ENCODE results near the gene RPL28. TPM values are rescaled to one million over a fixed set of nuclear protein-coding genes. Genes with fewer than 3 reads are reported as not detected.

Gene RPL28
- total RNA-seq, 1 experiment from 2014 or later, result 2,505 TPM

DNA sequence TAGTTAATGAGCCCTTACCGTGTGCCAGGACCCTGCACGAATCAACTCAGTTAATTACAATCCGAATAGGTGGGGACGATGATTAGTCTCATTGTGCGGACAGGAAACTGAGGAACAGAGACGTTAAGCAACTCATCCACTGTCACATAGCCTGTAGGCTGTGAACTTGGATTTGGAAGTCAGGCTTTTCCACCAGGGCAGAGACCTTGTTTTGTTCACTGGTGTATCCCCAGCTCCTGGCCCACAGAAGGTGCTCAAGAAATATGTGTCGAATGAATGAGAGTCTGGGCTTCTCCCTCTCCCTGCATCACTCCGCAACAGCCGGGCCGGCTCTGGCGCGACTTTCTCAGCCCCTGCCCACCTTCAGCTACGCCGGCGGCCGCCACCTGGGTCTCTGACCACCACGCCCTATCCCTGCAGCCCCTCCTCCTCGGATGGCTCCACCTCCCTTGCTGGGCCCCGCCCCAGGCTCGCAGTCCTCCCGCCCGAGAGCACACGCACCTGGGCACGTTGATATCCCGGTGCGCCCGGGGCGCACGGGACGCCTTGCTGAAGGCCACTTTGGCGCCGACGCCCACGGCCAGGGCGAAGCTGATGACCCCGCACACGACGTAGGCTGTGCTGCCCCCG, 56.1 kb downstream of the RPL28 start (continued):
- TF ChIP-seq RORB (CRISPR knock-in tag; IDR thresholded peaks at IDR 0.05) (no peak), NFATC4 (CRISPR knock-in tag; IDR thresholded peaks at IDR 0.05) (no peak), EMX1 (CRISPR knock-in tag; IDR thresholded peaks at IDR 0.05) (no peak), ZSCAN18 (CRISPR knock-in tag; IDR thresholded peaks at IDR 0.05) (no peak), FOXK1 (CRISPR knock-in tag; IDR thresholded peaks at IDR 0.05) (no peak), ELF4 (CRISPR knock-in tag; IDR thresholded peaks at IDR 0.05; ENCODE audit: low read depth) (no peak), ZNF416 (CRISPR knock-in tag; IDR thresholded peaks at IDR 0.05) (no peak), GABPB1 (CRISPR knock-in tag; IDR thresholded peaks at IDR 0.05) (no peak), ETV6 (CRISPR knock-in tag; IDR thresholded peaks at IDR 0.05) (no peak), IRF2 (CRISPR knock-in tag; IDR thresholded peaks at IDR 0.05; ENCODE audit: borderline replicate concordance, low read depth) (no peak)
- TF ChIP-seq, protein P1, sequence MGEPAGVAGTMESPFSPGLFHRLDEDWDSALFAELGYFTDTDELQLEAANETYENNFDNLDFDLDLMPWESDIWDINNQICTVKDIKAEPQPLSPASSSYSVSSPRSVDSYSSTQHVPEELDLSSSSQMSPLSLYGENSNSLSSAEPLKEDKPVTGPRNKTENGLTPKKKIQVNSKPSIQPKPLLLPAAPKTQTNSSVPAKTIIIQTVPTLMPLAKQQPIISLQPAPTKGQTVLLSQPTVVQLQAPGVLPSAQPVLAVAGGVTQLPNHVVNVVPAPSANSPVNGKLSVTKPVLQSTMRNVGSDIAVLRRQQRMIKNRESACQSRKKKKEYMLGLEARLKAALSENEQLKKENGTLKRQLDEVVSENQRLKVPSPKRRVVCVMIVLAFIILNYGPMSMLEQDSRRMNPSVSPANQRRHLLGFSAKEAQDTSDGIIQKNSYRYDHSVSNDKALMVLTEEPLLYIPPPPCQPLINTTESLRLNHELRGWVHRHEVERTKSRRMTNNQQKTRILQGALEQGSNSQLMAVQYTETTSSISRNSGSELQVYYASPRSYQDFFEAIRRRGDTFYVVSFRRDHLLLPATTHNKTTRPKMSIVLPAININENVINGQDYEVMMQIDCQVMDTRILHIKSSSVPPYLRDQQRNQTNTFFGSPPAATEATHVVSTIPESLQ (CRISPR knock-in tag; IDR thresholded peaks at IDR 0.05), result no peak
- TF ChIP-seq, protein P2, sequence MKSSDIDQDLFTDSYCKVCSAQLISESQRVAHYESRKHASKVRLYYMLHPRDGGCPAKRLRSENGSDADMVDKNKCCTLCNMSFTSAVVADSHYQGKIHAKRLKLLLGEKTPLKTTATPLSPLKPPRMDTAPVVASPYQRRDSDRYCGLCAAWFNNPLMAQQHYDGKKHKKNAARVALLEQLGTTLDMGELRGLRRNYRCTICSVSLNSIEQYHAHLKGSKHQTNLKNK (CRISPR knock-in tag; IDR thresholded peaks at IDR 0.05), result no peak
- TF ChIP-seq, protein P3, sequence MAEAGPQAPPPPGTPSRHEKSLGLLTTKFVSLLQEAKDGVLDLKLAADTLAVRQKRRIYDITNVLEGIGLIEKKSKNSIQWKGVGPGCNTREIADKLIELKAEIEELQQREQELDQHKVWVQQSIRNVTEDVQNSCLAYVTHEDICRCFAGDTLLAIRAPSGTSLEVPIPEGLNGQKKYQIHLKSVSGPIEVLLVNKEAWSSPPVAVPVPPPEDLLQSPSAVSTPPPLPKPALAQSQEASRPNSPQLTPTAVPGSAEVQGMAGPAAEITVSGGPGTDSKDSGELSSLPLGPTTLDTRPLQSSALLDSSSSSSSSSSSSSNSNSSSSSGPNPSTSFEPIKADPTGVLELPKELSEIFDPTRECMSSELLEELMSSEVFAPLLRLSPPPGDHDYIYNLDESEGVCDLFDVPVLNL (CRISPR knock-in tag; IDR thresholded peaks at IDR 0.05; ENCODE audit: borderline replicate concordance, low read depth), result no peak
- TF ChIP-seq, protein P4, sequence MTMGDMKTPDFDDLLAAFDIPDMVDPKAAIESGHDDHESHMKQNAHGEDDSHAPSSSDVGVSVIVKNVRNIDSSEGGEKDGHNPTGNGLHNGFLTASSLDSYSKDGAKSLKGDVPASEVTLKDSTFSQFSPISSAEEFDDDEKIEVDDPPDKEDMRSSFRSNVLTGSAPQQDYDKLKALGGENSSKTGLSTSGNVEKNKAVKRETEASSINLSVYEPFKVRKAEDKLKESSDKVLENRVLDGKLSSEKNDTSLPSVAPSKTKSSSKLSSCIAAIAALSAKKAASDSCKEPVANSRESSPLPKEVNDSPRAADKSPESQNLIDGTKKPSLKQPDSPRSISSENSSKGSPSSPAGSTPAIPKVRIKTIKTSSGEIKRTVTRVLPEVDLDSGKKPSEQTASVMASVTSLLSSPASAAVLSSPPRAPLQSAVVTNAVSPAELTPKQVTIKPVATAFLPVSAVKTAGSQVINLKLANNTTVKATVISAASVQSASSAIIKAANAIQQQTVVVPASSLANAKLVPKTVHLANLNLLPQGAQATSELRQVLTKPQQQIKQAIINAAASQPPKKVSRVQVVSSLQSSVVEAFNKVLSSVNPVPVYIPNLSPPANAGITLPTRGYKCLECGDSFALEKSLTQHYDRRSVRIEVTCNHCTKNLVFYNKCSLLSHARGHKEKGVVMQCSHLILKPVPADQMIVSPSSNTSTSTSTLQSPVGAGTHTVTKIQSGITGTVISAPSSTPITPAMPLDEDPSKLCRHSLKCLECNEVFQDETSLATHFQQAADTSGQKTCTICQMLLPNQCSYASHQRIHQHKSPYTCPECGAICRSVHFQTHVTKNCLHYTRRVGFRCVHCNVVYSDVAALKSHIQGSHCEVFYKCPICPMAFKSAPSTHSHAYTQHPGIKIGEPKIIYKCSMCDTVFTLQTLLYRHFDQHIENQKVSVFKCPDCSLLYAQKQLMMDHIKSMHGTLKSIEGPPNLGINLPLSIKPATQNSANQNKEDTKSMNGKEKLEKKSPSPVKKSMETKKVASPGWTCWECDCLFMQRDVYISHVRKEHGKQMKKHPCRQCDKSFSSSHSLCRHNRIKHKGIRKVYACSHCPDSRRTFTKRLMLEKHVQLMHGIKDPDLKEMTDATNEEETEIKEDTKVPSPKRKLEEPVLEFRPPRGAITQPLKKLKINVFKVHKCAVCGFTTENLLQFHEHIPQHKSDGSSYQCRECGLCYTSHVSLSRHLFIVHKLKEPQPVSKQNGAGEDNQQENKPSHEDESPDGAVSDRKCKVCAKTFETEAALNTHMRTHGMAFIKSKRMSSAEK (CRISPR knock-in tag; IDR thresholded peaks at IDR 0.05; ENCODE audit: borderline replicate concordance), result no peak
- TF ChIP-seq, protein P5, sequence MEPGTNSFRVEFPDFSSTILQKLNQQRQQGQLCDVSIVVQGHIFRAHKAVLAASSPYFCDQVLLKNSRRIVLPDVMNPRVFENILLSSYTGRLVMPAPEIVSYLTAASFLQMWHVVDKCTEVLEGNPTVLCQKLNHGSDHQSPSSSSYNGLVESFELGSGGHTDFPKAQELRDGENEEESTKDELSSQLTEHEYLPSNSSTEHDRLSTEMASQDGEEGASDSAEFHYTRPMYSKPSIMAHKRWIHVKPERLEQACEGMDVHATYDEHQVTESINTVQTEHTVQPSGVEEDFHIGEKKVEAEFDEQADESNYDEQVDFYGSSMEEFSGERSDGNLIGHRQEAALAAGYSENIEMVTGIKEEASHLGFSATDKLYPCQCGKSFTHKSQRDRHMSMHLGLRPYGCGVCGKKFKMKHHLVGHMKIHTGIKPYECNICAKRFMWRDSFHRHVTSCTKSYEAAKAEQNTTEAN (CRISPR knock-in tag; IDR thresholded peaks at IDR 0.05), result 0 out of 2 replicates have a peak, but pooled peaks have one; percentile 44
- TF ChIP-seq, protein P6, sequence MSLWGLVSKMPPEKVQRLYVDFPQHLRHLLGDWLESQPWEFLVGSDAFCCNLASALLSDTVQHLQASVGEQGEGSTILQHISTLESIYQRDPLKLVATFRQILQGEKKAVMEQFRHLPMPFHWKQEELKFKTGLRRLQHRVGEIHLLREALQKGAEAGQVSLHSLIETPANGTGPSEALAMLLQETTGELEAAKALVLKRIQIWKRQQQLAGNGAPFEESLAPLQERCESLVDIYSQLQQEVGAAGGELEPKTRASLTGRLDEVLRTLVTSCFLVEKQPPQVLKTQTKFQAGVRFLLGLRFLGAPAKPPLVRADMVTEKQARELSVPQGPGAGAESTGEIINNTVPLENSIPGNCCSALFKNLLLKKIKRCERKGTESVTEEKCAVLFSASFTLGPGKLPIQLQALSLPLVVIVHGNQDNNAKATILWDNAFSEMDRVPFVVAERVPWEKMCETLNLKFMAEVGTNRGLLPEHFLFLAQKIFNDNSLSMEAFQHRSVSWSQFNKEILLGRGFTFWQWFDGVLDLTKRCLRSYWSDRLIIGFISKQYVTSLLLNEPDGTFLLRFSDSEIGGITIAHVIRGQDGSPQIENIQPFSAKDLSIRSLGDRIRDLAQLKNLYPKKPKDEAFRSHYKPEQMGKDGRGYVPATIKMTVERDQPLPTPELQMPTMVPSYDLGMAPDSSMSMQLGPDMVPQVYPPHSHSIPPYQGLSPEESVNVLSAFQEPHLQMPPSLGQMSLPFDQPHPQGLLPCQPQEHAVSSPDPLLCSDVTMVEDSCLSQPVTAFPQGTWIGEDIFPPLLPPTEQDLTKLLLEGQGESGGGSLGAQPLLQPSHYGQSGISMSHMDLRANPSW (CRISPR knock-in tag; conservative IDR thresholded peaks at IDR 0.05; ENCODE audit: low read depth), result no peak
- TF ChIP-seq, protein P7, sequence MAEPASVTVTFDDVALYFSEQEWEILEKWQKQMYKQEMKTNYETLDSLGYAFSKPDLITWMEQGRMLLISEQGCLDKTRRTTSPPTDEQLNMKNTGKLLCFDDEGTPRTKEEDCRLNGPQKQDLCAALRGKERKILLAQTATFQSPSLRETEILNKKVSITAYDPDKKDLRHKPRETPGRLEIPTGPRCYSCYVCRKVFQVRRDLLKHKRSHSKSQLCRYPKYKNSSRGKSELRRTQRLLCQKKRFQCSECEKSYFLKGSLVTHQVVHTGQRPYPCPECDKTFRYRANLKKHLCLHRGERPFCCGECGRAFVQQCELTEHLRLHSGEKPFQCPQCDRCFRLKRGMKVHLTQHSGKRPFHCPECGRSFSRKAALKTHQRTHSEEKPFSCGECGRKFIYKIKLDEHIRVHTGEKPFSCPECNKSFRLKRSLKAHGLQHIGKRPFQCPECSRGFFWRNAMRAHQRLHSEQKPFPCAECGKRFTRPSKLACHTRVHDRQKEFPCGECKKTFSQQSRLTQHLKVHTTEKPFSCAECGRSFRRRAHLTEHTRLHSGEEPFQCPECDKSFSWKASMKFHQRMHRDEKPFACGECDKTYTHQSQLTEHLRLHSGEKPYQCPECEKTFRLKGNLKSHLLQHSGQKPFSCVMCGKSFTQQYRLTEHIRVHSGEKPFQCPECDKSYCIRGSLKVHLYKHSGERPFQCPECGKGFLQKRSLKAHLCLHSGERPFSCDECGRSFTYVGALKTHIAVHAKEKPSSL (CRISPR knock-in tag; conservative IDR thresholded peaks at IDR 0.05), result no peak
- TF ChIP-seq, protein P8, sequence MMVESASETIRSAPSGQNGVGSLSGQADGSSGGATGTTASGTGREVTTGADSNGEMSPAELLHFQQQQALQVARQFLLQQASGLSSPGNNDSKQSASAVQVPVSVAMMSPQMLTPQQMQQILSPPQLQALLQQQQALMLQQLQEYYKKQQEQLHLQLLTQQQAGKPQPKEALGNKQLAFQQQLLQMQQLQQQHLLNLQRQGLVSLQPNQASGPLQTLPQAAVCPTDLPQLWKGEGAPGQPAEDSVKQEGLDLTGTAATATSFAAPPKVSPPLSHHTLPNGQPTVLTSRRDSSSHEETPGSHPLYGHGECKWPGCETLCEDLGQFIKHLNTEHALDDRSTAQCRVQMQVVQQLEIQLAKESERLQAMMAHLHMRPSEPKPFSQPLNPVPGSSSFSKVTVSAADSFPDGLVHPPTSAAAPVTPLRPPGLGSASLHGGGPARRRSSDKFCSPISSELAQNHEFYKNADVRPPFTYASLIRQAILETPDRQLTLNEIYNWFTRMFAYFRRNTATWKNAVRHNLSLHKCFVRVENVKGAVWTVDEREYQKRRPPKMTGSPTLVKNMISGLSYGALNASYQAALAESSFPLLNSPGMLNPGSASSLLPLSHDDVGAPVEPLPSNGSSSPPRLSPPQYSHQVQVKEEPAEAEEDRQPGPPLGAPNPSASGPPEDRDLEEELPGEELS (CRISPR knock-in tag; IDR thresholded peaks at IDR 0.05), result peak; percentile 11; the same call in 1 of the 2 replicates
- TF ChIP-seq, protein P9, sequence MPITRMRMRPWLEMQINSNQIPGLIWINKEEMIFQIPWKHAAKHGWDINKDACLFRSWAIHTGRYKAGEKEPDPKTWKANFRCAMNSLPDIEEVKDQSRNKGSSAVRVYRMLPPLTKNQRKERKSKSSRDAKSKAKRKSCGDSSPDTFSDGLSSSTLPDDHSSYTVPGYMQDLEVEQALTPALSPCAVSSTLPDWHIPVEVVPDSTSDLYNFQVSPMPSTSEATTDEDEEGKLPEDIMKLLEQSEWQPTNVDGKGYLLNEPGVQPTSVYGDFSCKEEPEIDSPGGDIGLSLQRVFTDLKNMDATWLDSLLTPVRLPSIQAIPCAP (CRISPR knock-in tag; IDR thresholded peaks at IDR 0.05), result no peak
